ENCODE data around the gene PIK3R6.
A peak's percentile ranks its signal among the peaks of the same experiment; 100 is the strongest.

Gene PIK3R6

GRCh38 chr17:8791910-8792270 is 75.6 kb downstream of the PIK3R6 start:
- no peak for DNase-seq

GRCh38 chr17:8791248-8791909 is 76.1 kb downstream of the PIK3R6 start:
- DNase-seq = no peak

- DNase-seq = no peak
These were observed 77.7 kb downstream of the PIK3R6 start for GRCh38 chr17:8789743-8790142.

- no peak for DNase-seq
These were observed 78.5 kb downstream of the PIK3R6 start for GRCh38 chr17:8788998-8789397.

- peak; percentile 81 to 85 for DNase-seq
These were observed 81.7 kb downstream of the PIK3R6 start for GRCh38 chr17:8785547-8786413.

- DNase-seq = no peak
These were observed 85.3 kb downstream of the PIK3R6 start for GRCh38 chr17:8782176-8782575.

GRCh38 chr17:8781776-8782175 is 85.7 kb downstream of the PIK3R6 start:
- DNase-seq = no peak

GRCh38 chr17:8776881-8777280 is 90.6 kb downstream of the PIK3R6 start:
- DNase-seq = no peak

- no peak for DNase-seq
These were observed 91.2 kb downstream of the PIK3R6 start for GRCh38 chr17:8776248-8776647.

- no peak for DNase-seq
These were observed 100.7 kb downstream of the PIK3R6 start for GRCh38 chr17:8766731-8767130.

GRCh38 chr17:8762012-8762411 is 105.5 kb downstream of the PIK3R6 start:
- no peak for DNase-seq

- no peak for DNase-seq
These were observed 109.3 kb downstream of the PIK3R6 start, which contains the start of gene SPDYE4 for GRCh38 chr17:8758137-8758596. Gene SPDYE4 (minus strand): TSS chr17:8758546. CDS start chr17:8758382, 164 bp downstream.

GRCh38 chr17:8757189-8757588 is 110.3 kb downstream of the PIK3R6 start:
- no peak for DNase-seq

- DNase-seq = no peak
These were observed 111.8 kb downstream of the PIK3R6 start for GRCh38 chr17:8755590-8756255.

- DNase-seq = no peak
These were observed 112.6 kb downstream of the PIK3R6 start for GRCh38 chr17:8754890-8755289.

- DNase-seq = no peak
These were observed 113.5 kb downstream of the PIK3R6 start for GRCh38 chr17:8753976-8754440.

- no peak for DNase-seq
These were observed 114.1 kb downstream of the PIK3R6 start for GRCh38 chr17:8753136-8753975.

Measured in activated T-cell treated with anti-CD3 and anti-CD28 coated beads, Interleukin-2, amount 50 U/mL, for 48 hours (primary cell).